ENCODE data around the gene NAV3.

DNA sequence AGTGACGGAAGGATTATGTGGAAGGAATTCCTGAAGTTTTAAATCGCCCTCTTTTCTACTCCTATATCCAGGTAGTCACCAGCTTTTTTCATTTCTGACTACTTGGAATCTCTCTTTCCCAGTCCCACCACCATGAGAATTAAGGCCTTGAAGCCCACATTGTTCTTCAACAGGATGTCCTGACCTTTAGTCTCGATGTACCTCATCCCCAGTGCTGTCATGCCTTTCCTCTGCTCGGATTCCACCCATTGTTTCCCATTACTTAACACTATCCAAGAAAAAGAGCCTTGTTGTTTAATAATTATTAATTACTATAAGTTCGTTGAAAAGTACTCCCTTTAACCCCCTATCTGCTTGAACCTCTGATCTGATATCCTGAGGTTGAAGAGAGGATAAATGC lies 44.0 kb upstream of the NAV3 start:
- TF ChIP-seq, protein P1, sequence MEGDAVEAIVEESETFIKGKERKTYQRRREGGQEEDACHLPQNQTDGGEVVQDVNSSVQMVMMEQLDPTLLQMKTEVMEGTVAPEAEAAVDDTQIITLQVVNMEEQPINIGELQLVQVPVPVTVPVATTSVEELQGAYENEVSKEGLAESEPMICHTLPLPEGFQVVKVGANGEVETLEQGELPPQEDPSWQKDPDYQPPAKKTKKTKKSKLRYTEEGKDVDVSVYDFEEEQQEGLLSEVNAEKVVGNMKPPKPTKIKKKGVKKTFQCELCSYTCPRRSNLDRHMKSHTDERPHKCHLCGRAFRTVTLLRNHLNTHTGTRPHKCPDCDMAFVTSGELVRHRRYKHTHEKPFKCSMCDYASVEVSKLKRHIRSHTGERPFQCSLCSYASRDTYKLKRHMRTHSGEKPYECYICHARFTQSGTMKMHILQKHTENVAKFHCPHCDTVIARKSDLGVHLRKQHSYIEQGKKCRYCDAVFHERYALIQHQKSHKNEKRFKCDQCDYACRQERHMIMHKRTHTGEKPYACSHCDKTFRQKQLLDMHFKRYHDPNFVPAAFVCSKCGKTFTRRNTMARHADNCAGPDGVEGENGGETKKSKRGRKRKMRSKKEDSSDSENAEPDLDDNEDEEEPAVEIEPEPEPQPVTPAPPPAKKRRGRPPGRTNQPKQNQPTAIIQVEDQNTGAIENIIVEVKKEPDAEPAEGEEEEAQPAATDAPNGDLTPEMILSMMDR (IDR thresholded peaks at IDR 0.05) = no peak
- TF ChIP-seq POLR2AphosphoS5 (IDR thresholded peaks at IDR 0.05) (no peak), POLR2A (IDR thresholded peaks at IDR 0.05) (no peak), EP300 (IDR thresholded peaks at IDR 0.05) (no peak)

Measured in gastroesophageal sphincter (tissue), 3 donors.